Muscle of arm (tissue), 12 donors: ENCODE measurements around the gene TGFBR3L. TPM values are rescaled to one million over a fixed set of nuclear protein-coding genes. Genes with fewer than 3 reads are reported as not detected.
"Not testable (repeated sequence)": the region's sequence is repeated elsewhere in the genome, so short reads cannot be mapped to it uniquely, and the experiment has no call there.

Experiments
- DNase-seq: peaks from one replicate; pipeline ENCODE4 v3.0.0-alpha.2; 2013
- polyA plus RNA-seq, 12 donors: library from polyadenylated mRNA; unstranded; fragments of 120-200 nt; gene quantifications; one replicate each; pipeline ENCODE4 v1.2.1, GENCODE V29; 2013; ENCODE audit not compliant: insufficient read length in 12 of 12

Gene TGFBR3L
- polyA plus RNA-seq, 12 donors: 0.21 to 0.60 (median 0.41) TPM; not detected in 7

GRCh38 chr19:7947939-7948338, 33.3 kb downstream of the TGFBR3L start:
- no peak for DNase-seq

GRCh38 chr19:7953060-7953459, 38.4 kb downstream of the TGFBR3L start:
- DNase-seq: no peak

DNA sequence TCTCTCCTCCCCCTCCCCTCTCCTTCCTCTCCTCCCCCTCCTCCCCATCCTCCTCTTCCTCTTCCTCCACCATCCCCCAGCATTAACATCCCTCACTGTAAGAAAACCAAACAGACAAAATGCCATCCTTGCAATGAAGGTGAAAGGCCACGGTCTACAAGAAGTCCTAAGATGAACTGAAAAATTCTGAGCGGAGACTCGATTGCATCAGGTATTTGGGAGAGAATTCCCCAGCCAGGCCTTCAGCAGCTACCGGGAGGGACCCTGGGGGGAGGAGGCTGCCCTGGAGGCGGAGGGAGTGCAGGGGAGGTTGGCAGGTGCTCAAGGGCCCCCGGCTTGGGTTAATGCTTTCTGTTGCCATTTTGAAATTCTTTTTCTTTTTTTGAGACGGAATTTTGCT, 38.9 kb downstream of the TGFBR3L start:
- DNase-seq: no peak

DNA sequence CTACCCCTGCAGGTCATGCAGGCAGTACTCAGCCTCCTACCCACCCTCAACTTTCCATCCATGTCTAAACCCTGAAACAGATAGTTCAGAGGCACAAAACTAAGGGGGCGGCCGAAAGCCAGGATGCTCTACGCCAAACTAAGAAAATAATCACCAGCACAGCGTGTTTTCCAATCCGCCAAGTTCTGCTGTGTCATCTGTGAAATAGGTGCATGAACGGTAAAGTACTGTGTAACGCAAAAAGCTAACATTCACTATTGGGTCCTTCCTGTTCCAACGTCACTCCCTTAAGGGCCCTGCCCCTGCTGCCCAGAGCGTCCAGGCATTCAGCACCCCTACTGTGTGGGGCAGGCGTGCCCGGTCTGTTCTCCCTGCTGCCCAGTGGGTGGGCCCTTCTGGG, 41.1 kb downstream of the TGFBR3L start:
- DNase-seq: no peak

- no peak for DNase-seq
Measured at GRCh38 chr19:7959211-7959610, 44.6 kb downstream of the TGFBR3L start.

- not testable (repeated sequence) for DNase-seq
Measured at GRCh38 chr19:7961082-7961481, 46.5 kb downstream of the TGFBR3L start.

GRCh38 chr19:7961920-7962626, 47.4 kb downstream of the TGFBR3L start:
- DNase-seq: no peak

- no peak for DNase-seq
Measured at GRCh38 chr19:7962644-7963268, 48.1 kb downstream of the TGFBR3L start.

DNA sequence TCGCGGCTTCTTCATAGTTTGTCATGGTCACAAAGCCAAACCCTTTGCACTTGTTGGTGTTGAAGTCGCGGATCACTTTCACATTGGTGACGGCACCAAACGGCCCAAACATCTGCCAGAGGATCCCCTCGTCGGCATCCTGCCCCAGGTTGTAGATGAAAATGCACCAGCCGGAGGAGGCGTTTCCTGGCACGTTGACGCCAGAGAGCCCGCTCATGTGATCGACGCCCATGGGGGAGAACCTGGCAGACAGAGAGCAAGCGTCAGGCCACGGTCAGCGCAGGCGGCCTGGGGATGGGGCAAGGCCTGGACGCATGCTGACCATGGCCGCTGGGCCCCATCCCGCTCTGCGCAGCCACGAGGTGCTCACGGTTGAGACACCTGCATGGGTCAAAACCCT, 48.9 kb downstream of the TGFBR3L start:
- no peak for DNase-seq

- no peak for DNase-seq
Measured at GRCh38 chr19:7965259-7965841, 50.7 kb downstream of the TGFBR3L start.

DNA sequence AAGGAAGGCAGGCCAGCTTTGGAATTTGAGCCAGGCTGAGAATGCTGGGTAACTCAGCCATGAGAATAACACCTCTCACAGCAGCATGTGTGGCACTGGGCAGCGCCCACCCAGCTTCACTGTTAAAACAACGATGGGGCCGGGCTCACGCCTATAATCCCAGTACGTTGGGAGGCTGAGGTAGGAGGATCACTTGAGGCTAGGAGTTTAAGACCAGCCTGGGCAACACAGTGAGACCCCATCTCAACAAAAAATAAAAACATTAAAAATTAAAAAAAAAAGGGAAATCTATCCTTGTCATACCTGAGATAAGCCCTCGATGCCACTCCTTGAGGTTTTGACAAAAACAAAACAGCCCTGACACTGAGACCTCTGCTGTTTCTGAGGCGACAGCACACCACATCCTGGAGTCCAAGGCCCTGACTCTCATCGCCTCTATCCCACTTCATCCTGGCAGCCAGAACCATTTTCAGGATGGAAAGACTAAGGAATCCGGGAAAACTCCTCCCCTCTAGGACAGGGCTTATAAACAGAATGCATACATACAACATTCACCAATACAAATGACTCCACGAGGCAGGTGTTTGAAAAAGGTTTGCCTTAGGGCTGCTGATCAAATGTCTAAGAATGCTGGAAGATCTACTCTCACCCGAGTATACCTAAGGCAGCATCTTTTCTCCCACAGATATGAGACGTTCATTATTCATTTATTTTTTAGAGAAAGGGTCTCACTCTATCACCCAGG, 51.5 kb downstream of the TGFBR3L start:
- DNase-seq: no peak

GRCh38 chr19:7968008-7968795, 53.6 kb downstream of the TGFBR3L start:
- DNase-seq: no peak

Other genes with a start within 250 kb of the TGFBR3L start
- gene RETN, start 245.8 kb upstream of the TGFBR3L start, polyA plus RNA-seq: 1 to 10 TPM in 10 of 12 donors, not detected in 2; 1.2 to 6.2 (median 1.8) TPM
- gene MCEMP1, start 237.7 kb upstream of the TGFBR3L start, polyA plus RNA-seq: under 1 TPM in 6 of 12 donors, not detected in 6; 0.11 to 0.94 (median 0.26) TPM
- gene TRAPPC5, start 234.0 kb upstream of the TGFBR3L start, polyA plus RNA-seq: 10 to 100 TPM in 11 of 12 donors, not detected in 1; 24.1 to 50.8 (median 29.3) TPM
- gene FCER2, start 212.7 kb upstream of the TGFBR3L start, polyA plus RNA-seq: 1 to 10 TPM in 1 of 12 donors, under 1 TPM in 9, not detected in 2; 0.27 to 1.8 (median 0.43) TPM
- under 1 TPM in 5 of 12 donors, not detected in 7; 0.19 to 0.47 (median 0.24) TPM for gene CLEC4G, start 182.7 kb upstream of the TGFBR3L start, polyA plus RNA-seq
- gene CD209, start 167.3 kb upstream of the TGFBR3L start, polyA plus RNA-seq: 1 to 10 TPM in 11 of 12 donors, not detected in 1; 2.2 to 6.3 (median 3.5) TPM
- 1 to 10 TPM in 1 of 12 donors, under 1 TPM in 3, not detected in 8; 0.13 to 1.1 (median 0.40) TPM for gene CLEC4M, start 151.6 kb upstream of the TGFBR3L start, polyA plus RNA-seq
- 10 to 100 TPM in 11 of 12 donors, not detected in 1; 10.6 to 15.6 (median 12.4) TPM for gene EVI5L, start 84.6 kb upstream of the TGFBR3L start, polyA plus RNA-seq
- gene PRR36, start 40.4 kb upstream of the TGFBR3L start, polyA plus RNA-seq: 1 to 10 TPM in 2 of 12 donors, under 1 TPM in 9, not detected in 1; 0.16 to 2.9 (median 0.22) TPM
- gene LRRC8E, start 26.3 kb upstream of the TGFBR3L start, polyA plus RNA-seq: 1 to 10 TPM in 1 of 12 donors, under 1 TPM in 6, not detected in 5; 0.12 to 1.2 (median 0.41) TPM
- 10 to 100 TPM in 11 of 12 donors, not detected in 1; 16.3 to 37.0 (median 18.9) TPM for gene MAP2K7, start 11.0 kb upstream of the TGFBR3L start, polyA plus RNA-seq
- 10 to 100 TPM in 11 of 12 donors, not detected in 1; 10.9 to 20.3 (median 14.8) TPM for gene SNAPC2, start 5.5 kb downstream of the TGFBR3L start, polyA plus RNA-seq
- 10 to 100 TPM in 1 of 12 donors, 1 to 10 TPM in 8, under 1 TPM in 2, not detected in 1; 0.86 to 14.9 (median 1.9) TPM for gene CTXN1, start 11.3 kb downstream of the TGFBR3L start, polyA plus RNA-seq
- 10 to 100 TPM in 11 of 12 donors, not detected in 1; 33.8 to 49.3 (median 42.3) TPM for gene TIMM44, start 28.8 kb downstream of the TGFBR3L start, polyA plus RNA-seq
- 10 to 100 TPM in 11 of 12 donors, not detected in 1; 35.9 to 67.7 (median 54.3) TPM for gene ELAVL1, start 90.8 kb downstream of the TGFBR3L start, polyA plus RNA-seq
- gene CCL25, start 137.9 kb downstream of the TGFBR3L start, polyA plus RNA-seq: under 1 TPM in 5 of 12 donors, not detected in 7; 0.17 to 0.45 (median 0.28) TPM
- gene FBN3, start 234.8 kb downstream of the TGFBR3L start, polyA plus RNA-seq: 10 to 100 TPM in 6 of 12 donors, 1 to 10 TPM in 5, not detected in 1; 5.6 to 41.5 (median 11.5) TPM